HepG2 (cell line): ENCODE measurements around the gene RAB3IP. TPM values are rescaled to one million over a fixed set of nuclear protein-coding genes. Genes with fewer than 3 reads are reported as not detected.

Source experiments
- HNRNPH1 ChIP-seq: fragments of 200-400 bp; formaldehyde crosslinking; optimal IDR thresholded peaks from 2 replicates; pipeline ENCODE3; 2017; ENCODE audit warnings: mild to moderate bottlenecking, low read depth, low read length
- KLF6 ChIP-seq: IDR thresholded peaks from 2 replicates; pipeline ENCODE4 v1.8.0; 2016; ENCODE audit warnings: missing biosample characterization, missing genetic modification reagents
- MXI1 ChIP-seq: IDR thresholded peaks from 3 replicates; pipeline ENCODE4 v1.6.1; 2012; ENCODE audit warnings: low read depth, low read length, inconsistent platforms, borderline replicate concordance
- THAP11 ChIP-seq: IDR thresholded peaks from 2 replicates; pipeline ENCODE4 v1.6.1; 2016; ENCODE audit warnings: missing biosample characterization, missing genetic modification reagents
- ZBTB20 ChIP-seq: sonication (generic); formaldehyde crosslinking; IDR thresholded peaks from 2 replicates; pipeline ENCODE4 v1.8.1; 2023; ENCODE audit warnings: missing genetic modification reagents, low read depth, mild to moderate bottlenecking, borderline replicate concordance
- ZMYM4 ChIP-seq: sonication (generic); formaldehyde crosslinking; IDR thresholded peaks from 2 replicates; pipeline ENCODE4 v1.8.1; 2023; ENCODE audit warnings: mild to moderate bottlenecking, missing genetic modification reagents
- ZNF160 ChIP-seq: sonication (generic); formaldehyde crosslinking; IDR thresholded peaks from 2 replicates; pipeline ENCODE4 v1.8.0; 2022; ENCODE audit warnings: mild to moderate bottlenecking, inconsistent platforms, missing genetic modification reagents
- ZNF207 ChIP-seq: fragments of 450-650 bp; IDR thresholded peaks from 2 replicates; pipeline ENCODE4 v1.6.1; 2016; ENCODE audit warnings: antibody characterized with exemption, borderline replicate concordance
- ZNF441 ChIP-seq: sonication (generic); formaldehyde crosslinking; IDR thresholded peaks from 2 replicates; pipeline ENCODE4 v1.7.0; 2021; ENCODE audit warnings: missing genetic modification reagents, borderline replicate concordance
- ZNF724P ChIP-seq: sonication (generic); formaldehyde crosslinking; IDR thresholded peaks from 2 replicates; pipeline ENCODE4 v1.8.0; 2022; ENCODE audit warnings: missing genetic modification reagents, borderline replicate concordance
- ZNF792 ChIP-seq: IDR thresholded peaks from 2 replicates; pipeline ENCODE4 v1.6.1; 2016
- polyA plus RNA-seq, 8 experiments: library from polyadenylated mRNA; depleted of rRNA in 3 of 8; stranded (reverse) in 7 of 8; unstranded in 1 of 8; fragments of >200 nt; fragmentation: Illumina TruSeq in 4 of 8; extraction: Trizol in 4 of 8; gene quantifications; 2 replicates each; pipeline versions ENCODE4 v1.2.1 to v1.2.3, GENCODE V29; 2011 to 2016; ENCODE audit warnings: low read depth in 4 of 8, missing spikeins in 1 of 8, mixed read lengths in 1 of 8; ENCODE audit not compliant: insufficient read depth in 1 of 8
- total RNA-seq, 5 experiments: library from RNA; depleted of rRNA; stranded (reverse); fragments of >200 nt; fragmentation: Illumina TruSeq; extraction: Trizol; gene quantifications; 2 replicates each; pipeline ENCODE4 v1.2.3, GENCODE V29; 2016; ENCODE audit warnings: low read depth in 1 of 5
- TF ChIP-seq, protein P1 (sequence below), 2 experiments: sonication (generic) in 1 of 2; formaldehyde crosslinking in 1 of 2; IDR thresholded peaks; 2 replicates each; pipeline versions ENCODE4 v1.4.0 to v1.6.1; 2018 to 2020; ENCODE audit warnings: missing genetic modification reagents in 2 of 2, borderline replicate concordance in 1 of 2, low read depth in 1 of 2, mild to moderate bottlenecking in 1 of 2, missing biosample characterization in 1 of 2
- TF ChIP-seq, protein P2 (sequence below): IDR thresholded peaks from 2 replicates; pipeline ENCODE4 v1.6.1; 2012; ENCODE audit warnings: inconsistent platforms
- TF ChIP-seq, protein P3 (sequence below): sonication (generic); formaldehyde crosslinking; IDR thresholded peaks from 2 replicates; pipeline ENCODE4 v1.9.0; 2021; ENCODE audit warnings: missing genetic modification reagents, mild to moderate bottlenecking, borderline replicate concordance
- TF ChIP-seq, protein P4 (sequence below), 2 experiments: fragments of 450-650 bp in 1 of 2; sonication (generic) in 1 of 2; formaldehyde crosslinking in 1 of 2; IDR thresholded peaks; 2 replicates each; pipeline versions ENCODE4 v1.6.1 to v1.8.0; 2016 to 2022; ENCODE audit warnings: antibody characterized with exemption in 1 of 2, mild to moderate bottlenecking in 1 of 2, missing genetic modification reagents in 1 of 2

RAB3IP gene
- total and polyA plus RNA-seq, 2 of the 13 experiments (the other 11 are each of a cell fraction or from before 2014, with no cell fraction given), result 33.6 to 41.1 TPM

DNA sequence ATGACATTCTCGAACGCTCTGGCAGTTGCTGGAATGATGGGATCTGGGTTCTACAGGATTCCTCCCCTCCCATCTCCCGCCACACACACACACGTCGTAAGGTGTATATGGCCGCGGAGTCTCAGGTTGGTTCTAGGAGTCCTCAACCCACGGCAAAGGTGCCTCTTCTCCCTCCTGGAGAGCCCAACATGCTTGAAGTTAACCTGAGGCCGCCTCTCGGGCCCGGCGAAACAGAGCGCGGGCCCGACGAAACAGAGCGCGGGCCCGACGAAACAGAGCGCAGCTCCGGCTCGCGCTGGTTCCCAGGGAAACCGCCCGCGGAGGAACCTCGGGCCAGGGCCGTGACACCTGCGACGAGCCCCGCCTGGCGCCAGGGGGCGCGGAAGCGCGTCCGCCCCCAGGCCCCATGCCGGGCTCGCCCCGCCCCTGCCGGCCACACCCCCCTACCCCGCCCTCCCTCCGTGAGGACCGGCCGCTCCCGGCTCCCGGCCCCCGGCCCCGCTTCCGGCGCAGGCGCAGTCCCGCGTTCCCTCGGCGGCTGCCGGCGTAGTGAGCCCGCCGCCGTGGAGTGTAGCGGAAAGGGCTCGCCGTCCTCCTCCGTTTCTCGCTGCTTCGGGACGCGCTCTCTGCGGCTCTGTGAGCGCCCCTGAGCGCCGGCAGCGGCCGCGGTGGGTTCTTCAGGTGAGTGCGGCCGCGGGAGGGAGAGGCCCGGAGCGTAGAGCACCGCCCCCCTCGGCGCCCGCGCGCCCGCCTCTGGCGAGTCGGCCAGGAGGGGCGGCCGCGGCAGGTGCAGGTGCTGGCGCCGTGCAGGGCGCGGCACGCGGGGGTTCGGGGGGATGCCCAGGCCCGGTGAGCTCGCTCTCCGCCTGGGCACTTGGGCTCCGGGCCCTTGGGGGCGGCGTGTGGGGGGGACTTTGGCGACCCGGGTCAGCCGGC lies at the start of gene RAB3IP (continued):
- TF ChIP-seq, protein P1, sequence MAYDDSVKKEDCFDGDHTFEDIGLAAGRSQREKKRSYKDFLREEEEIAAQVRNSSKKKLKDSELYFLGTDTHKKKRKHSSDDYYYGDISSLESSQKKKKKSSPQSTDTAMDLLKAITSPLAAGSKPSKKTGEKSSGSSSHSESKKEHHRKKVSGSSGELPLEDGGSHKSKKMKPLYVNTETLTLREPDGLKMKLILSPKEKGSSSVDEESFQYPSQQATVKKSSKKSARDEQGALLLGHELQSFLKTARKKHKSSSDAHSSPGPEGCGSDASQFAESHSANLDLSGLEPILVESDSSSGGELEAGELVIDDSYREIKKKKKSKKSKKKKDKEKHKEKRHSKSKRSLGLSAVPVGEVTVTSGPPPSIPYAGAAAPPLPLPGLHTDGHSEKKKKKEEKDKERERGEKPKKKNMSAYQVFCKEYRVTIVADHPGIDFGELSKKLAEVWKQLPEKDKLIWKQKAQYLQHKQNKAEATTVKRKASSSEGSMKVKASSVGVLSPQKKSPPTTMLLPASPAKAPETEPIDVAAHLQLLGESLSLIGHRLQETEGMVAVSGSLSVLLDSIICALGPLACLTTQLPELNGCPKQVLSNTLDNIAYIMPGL (CRISPR knock-in tag; IDR thresholded peaks at IDR 0.05; ENCODE audit: borderline replicate concordance in 1 of 2, low read depth in 1 of 2), result peak in 1 of 2 experiments; percentile 12; a peak in 3 of 4 replicates
- TF ChIP-seq ZNF792, result no peak
- no peak for TF ChIP-seq ZNF441 (CRISPR knock-in tag)
- peak; percentile 62; the same call in 1 of the 2 replicates for TF ChIP-seq ZNF160
- peak; percentile 39; the same call in 1 of the 2 replicates for TF ChIP-seq KLF6 (CRISPR knock-in tag)
- no peak for TF ChIP-seq ZBTB20 (CRISPR knock-in tag)
- TF ChIP-seq, protein P2, sequence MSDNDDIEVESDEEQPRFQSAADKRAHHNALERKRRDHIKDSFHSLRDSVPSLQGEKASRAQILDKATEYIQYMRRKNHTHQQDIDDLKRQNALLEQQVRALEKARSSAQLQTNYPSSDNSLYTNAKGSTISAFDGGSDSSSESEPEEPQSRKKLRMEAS, result peak; percentile 52
- TF ChIP-seq, protein P3, sequence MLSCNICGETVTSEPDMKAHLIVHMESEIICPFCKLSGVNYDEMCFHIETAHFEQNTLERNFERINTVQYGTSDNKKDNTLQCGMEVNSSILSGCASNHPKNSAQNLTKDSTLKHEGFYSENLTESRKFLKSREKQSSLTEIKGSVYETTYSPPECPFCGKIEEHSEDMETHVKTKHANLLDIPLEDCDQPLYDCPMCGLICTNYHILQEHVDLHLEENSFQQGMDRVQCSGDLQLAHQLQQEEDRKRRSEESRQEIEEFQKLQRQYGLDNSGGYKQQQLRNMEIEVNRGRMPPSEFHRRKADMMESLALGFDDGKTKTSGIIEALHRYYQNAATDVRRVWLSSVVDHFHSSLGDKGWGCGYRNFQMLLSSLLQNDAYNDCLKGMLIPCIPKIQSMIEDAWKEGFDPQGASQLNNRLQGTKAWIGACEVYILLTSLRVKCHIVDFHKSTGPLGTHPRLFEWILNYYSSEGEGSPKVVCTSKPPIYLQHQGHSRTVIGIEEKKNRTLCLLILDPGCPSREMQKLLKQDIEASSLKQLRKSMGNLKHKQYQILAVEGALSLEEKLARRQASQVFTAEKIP (CRISPR knock-in tag), result no peak
- no peak for TF ChIP-seq ZNF207
- TF ChIP-seq, protein P4, sequence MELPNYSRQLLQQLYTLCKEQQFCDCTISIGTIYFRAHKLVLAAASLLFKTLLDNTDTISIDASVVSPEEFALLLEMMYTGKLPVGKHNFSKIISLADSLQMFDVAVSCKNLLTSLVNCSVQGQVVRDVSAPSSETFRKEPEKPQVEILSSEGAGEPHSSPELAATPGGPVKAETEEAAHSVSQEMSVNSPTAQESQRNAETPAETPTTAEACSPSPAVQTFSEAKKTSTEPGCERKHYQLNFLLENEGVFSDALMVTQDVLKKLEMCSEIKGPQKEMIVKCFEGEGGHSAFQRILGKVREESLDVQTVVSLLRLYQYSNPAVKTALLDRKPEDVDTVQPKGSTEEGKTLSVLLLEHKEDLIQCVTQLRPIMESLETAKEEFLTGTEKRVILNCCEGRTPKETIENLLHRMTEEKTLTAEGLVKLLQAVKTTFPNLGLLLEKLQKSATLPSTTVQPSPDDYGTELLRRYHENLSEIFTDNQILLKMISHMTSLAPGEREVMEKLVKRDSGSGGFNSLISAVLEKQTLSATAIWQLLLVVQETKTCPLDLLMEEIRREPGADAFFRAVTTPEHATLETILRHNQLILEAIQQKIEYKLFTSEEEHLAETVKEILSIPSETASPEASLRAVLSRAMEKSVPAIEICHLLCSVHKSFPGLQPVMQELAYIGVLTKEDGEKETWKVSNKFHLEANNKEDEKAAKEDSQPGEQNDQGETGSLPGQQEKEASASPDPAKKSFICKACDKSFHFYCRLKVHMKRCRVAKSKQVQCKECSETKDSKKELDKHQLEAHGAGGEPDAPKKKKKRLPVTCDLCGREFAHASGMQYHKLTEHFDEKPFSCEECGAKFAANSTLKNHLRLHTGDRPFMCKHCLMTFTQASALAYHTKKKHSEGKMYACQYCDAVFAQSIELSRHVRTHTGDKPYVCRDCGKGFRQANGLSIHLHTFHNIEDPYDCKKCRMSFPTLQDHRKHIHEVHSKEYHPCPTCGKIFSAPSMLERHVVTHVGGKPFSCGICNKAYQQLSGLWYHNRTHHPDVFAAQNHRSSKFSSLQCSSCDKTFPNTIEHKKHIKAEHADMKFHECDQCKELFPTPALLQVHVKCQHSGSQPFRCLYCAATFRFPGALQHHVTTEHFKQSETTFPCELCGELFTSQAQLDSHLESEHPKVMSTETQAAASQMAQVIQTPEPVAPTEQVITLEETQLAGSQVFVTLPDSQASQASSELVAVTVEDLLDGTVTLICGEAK (IDR thresholded peaks at IDR 0.05), result no peak
- TF ChIP-seq, protein P4 (CRISPR knock-in tag; IDR thresholded peaks at IDR 0.05), result no peak
- no peak for TF ChIP-seq HNRNPH1
- TF ChIP-seq MXI1, result peak; percentile 76; the same call in 1 of the 3 replicates
- TF ChIP-seq ZMYM4, result no peak; the same call in 1 of the 2 replicates
- TF ChIP-seq ZNF724P (CRISPR knock-in tag), result no peak; the same call in 1 of the 2 replicates
- TF ChIP-seq THAP11, result no peak
